ENCODE data around the gene C6orf132.

Gene C6orf132

GRCh38 chr6:42152024-42152423 lies 9.6 kb upstream of the C6orf132 start:
- H3K27ac Mint-ChIP-seq: no peak overlapping the region
- H3K27me3 Mint-ChIP-seq (ENCODE audit: low read depth): peaks cover 3% of the 10 kb centered on the region
- no peaks in the 10 kb centered on the region for H3K9me3 Mint-ChIP-seq
- H3K4me1 Mint-ChIP-seq (ENCODE audit: low read depth): no peaks in the 10 kb centered on the region
- no peaks in the 10 kb centered on the region for H3K36me3 Mint-ChIP-seq (ENCODE audit: low read depth)
- no peak overlapping the region for H3K4me3 Mint-ChIP-seq

- H3K9me3 Mint-ChIP-seq: no peaks in the 10 kb centered on the region
- peaks cover 3% of the 10 kb centered on the region for H3K27me3 Mint-ChIP-seq (ENCODE audit: low read depth)
- H3K27ac Mint-ChIP-seq: no peak overlapping the region
- H3K36me3 Mint-ChIP-seq (ENCODE audit: low read depth): no peaks in the 10 kb centered on the region
- H3K4me3 Mint-ChIP-seq: no peak overlapping the region
- H3K4me1 Mint-ChIP-seq (ENCODE audit: low read depth): no peaks in the 10 kb centered on the region
Observed at GRCh38 chr6:42150254-42150653, 7.8 kb upstream of the C6orf132 start.

GRCh38 chr6:42148058-42148457 lies 5.6 kb upstream of the C6orf132 start:
- Mint-ChIP-seq H3K36me3 (ENCODE audit: low read depth) (no peaks in the 10 kb centered on the region), H3K4me1 (ENCODE audit: low read depth) (no peaks in the 10 kb centered on the region), H3K27me3 (ENCODE audit: low read depth) (peaks cover 15% of the 10 kb centered on the region), H3K4me3 (no peak overlapping the region), H3K27ac (no peak overlapping the region), H3K9me3 (no peaks in the 10 kb centered on the region)

GRCh38 chr6:42147138-42147562 lies 4.7 kb upstream of the C6orf132 start:
- no peaks in the 10 kb centered on the region for H3K36me3 Mint-ChIP-seq (ENCODE audit: low read depth)
- peaks cover 3% of the 10 kb centered on the region for H3K4me1 Mint-ChIP-seq (ENCODE audit: low read depth)
- no peaks in the 10 kb centered on the region for H3K9me3 Mint-ChIP-seq
- H3K4me3 Mint-ChIP-seq: no peak overlapping the region
- no peak overlapping the region for H3K27ac Mint-ChIP-seq
- peaks cover 20% of the 10 kb centered on the region for H3K27me3 Mint-ChIP-seq (ENCODE audit: low read depth)

GRCh38 chr6:42141603-42142117 lies 760 bp downstream of the C6orf132 start:
- Mint-ChIP-seq H3K4me3 (no peak overlapping the region), H3K9me3 (no peaks in the 10 kb centered on the region), H3K4me1 (ENCODE audit: low read depth) (peaks cover 6% of the 10 kb centered on the region), H3K27me3 (ENCODE audit: low read depth) (peaks cover 42% of the 10 kb centered on the region), H3K27ac (no peak overlapping the region), H3K36me3 (ENCODE audit: low read depth) (no peaks in the 10 kb centered on the region)

GRCh38 chr6:42140756-42141602 lies 1.4 kb downstream of the C6orf132 start:
- Mint-ChIP-seq H3K27ac (no peak overlapping the region), H3K27me3 (ENCODE audit: low read depth) (peaks cover 42% of the 10 kb centered on the region), H3K9me3 (no peaks in the 10 kb centered on the region), H3K36me3 (ENCODE audit: low read depth) (no peaks in the 10 kb centered on the region), H3K4me3 (no peak overlapping the region), H3K4me1 (ENCODE audit: low read depth) (peaks cover 9% of the 10 kb centered on the region)

- Mint-ChIP-seq H3K27me3 (ENCODE audit: low read depth) (peaks cover 42% of the 10 kb centered on the region), H3K36me3 (ENCODE audit: low read depth) (no peaks in the 10 kb centered on the region), H3K9me3 (no peaks in the 10 kb centered on the region), H3K4me1 (ENCODE audit: low read depth) (peaks cover 9% of the 10 kb centered on the region), H3K4me3 (no peak overlapping the region), H3K27ac (no peak overlapping the region)
Observed at GRCh38 chr6:42140032-42140431, 2.4 kb downstream of the C6orf132 start.

- Mint-ChIP-seq H3K27me3 (ENCODE audit: low read depth) (peaks cover 38% of the 10 kb centered on the region), H3K36me3 (ENCODE audit: low read depth) (no peaks in the 10 kb centered on the region), H3K4me1 (ENCODE audit: low read depth) (peaks cover 9% of the 10 kb centered on the region), H3K9me3 (no peaks in the 10 kb centered on the region), H3K27ac (no peak overlapping the region), H3K4me3 (no peak overlapping the region)
Observed at GRCh38 chr6:42138630-42139619, 3.5 kb downstream of the C6orf132 start.

GRCh38 chr6:42138190-42138589 lies 4.2 kb downstream of the C6orf132 start:
- Mint-ChIP-seq H3K4me1 (ENCODE audit: low read depth) (peaks cover 9% of the 10 kb centered on the region), H3K9me3 (no peaks in the 10 kb centered on the region), H3K4me3 (no peak overlapping the region), H3K36me3 (ENCODE audit: low read depth) (no peaks in the 10 kb centered on the region), H3K27ac (no peak overlapping the region), H3K27me3 (ENCODE audit: low read depth) (peaks cover 31% of the 10 kb centered on the region)

- Mint-ChIP-seq H3K27ac (no peak overlapping the region), H3K36me3 (ENCODE audit: low read depth) (no peaks in the 10 kb centered on the region), H3K4me1 (ENCODE audit: low read depth) (peaks cover 6% of the 10 kb centered on the region), H3K9me3 (no peaks in the 10 kb centered on the region), H3K4me3 (no peak overlapping the region), H3K27me3 (ENCODE audit: low read depth) (peaks cover 25% of the 10 kb centered on the region)
Observed at GRCh38 chr6:42137194-42137753, 5.1 kb downstream of the C6orf132 start.

- Mint-ChIP-seq H3K9me3 (no peaks in the 10 kb centered on the region), H3K4me1 (ENCODE audit: low read depth) (peaks cover 6% of the 10 kb centered on the region), H3K4me3 (no peak overlapping the region), H3K36me3 (ENCODE audit: low read depth) (no peaks in the 10 kb centered on the region), H3K27me3 (ENCODE audit: low read depth) (peaks cover 23% of the 10 kb centered on the region), H3K27ac (no peak overlapping the region)
Observed at GRCh38 chr6:42136508-42137193, 5.8 kb downstream of the C6orf132 start.

- Mint-ChIP-seq H3K36me3 (ENCODE audit: low read depth) (no peaks in the 10 kb centered on the region), H3K9me3 (no peaks in the 10 kb centered on the region), H3K4me3 (no peak overlapping the region), H3K27me3 (ENCODE audit: low read depth) (peaks cover 13% of the 10 kb centered on the region), H3K4me1 (ENCODE audit: low read depth) (peaks cover 6% of the 10 kb centered on the region), H3K27ac (no peak overlapping the region)
Observed at GRCh38 chr6:42135722-42136121, 6.7 kb downstream of the C6orf132 start.

GRCh38 chr6:42135161-42135560 lies 7.3 kb downstream of the C6orf132 start:
- no peak overlapping the region for H3K27ac Mint-ChIP-seq
- H3K27me3 Mint-ChIP-seq (ENCODE audit: low read depth): peaks cover 8% of the 10 kb centered on the region
- peaks cover 6% of the 10 kb centered on the region for H3K4me1 Mint-ChIP-seq (ENCODE audit: low read depth)
- no peaks in the 10 kb centered on the region for H3K36me3 Mint-ChIP-seq (ENCODE audit: low read depth)
- H3K4me3 Mint-ChIP-seq: no peak overlapping the region
- H3K9me3 Mint-ChIP-seq: no peaks in the 10 kb centered on the region

- no peaks in the 10 kb centered on the region for H3K27me3 Mint-ChIP-seq (ENCODE audit: low read depth)
- H3K9me3 Mint-ChIP-seq: no peaks in the 10 kb centered on the region
- no peaks in the 10 kb centered on the region for H3K36me3 Mint-ChIP-seq (ENCODE audit: low read depth)
- peaks cover 6% of the 10 kb centered on the region for H3K4me1 Mint-ChIP-seq (ENCODE audit: low read depth)
- no peak overlapping the region for H3K4me3 Mint-ChIP-seq
- H3K27ac Mint-ChIP-seq: no peak overlapping the region
Observed at GRCh38 chr6:42133926-42134325, 8.5 kb downstream of the C6orf132 start.
